ENCODE results near the gene SLFN12L.
"Not testable (repeated sequence)": the region's sequence is repeated elsewhere in the genome, so short reads cannot be mapped to it uniquely, and the experiment has no call there.

SLFN12L gene

DNA sequence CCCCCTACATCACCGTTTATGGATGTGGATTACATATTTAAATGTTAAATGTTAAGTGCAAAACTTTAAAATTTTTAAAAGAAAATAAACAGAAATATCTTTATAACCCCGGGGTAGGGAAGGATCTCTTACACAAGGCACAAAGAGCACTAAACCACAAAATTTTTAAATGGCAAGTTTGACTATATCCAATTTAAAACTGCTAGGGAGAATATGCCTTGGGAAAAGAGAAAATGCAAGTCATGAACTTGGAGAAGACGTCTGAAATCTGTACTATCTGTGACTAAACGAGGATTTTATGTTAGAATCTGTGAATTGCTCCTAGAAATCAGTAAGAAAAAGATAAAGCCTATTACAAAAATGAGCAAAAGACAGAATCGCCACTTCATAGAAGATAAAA lies 60.2 kb downstream of the SLFN12L start:
- TF ChIP-seq FOXM1 (IDR thresholded peaks at IDR 0.05; ENCODE audit: borderline replicate concordance) (no peak), SUZ12 (IDR thresholded peaks at IDR 0.05) (no peak), BHLHE40 (IDR thresholded peaks at IDR 0.05; ENCODE audit: borderline replicate concordance) (no peak), HDGF (IDR thresholded peaks at IDR 0.05; ENCODE audit: borderline replicate concordance) (no peak), FOXA1 (IDR thresholded peaks at IDR 0.05) (no peak), SP1 (IDR thresholded peaks at IDR 0.05) (no peak), CTBP1 (IDR thresholded peaks at IDR 0.05; ENCODE audit: borderline replicate concordance) (no peak), ARNT (IDR thresholded peaks at IDR 0.05) (no peak)
- DNase-seq (ENCODE audit: extremely low spot score), result no peak
- POLR2A ChIA-PET, result no interaction called here
- CTCF ChIA-PET, result no interaction called here

DNA sequence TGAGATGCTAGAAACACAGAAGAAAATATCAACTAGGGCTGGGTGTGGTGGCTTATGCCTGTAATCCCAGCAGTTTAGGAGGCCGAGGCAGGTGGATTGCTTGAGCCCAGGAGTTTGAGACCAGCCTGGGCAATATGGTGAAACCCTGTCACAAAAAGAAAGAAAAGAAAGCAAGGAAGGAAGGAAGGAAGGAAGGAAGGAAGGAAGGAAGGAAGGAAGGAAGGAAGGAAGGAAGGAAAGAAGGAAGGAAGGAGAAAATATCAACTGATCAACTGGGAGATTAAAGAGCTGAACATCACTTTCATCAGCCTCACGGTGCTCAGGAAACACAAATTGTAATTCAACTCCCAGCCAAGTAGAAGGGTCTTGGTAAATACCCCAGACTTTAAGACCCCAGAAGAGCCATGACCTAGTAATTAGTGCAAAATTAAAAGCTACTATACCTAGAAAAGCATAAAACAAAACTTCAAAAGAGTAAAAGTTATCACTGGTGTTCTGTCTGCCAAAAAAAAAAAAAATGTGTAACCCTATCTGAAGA lies 61.1 kb downstream of the SLFN12L start:
- POLR2A ChIA-PET, result no interaction called here
- CTCF ChIA-PET, result no interaction called here
- no peak for DNase-seq (ENCODE audit: extremely low spot score)
- TF ChIP-seq ELF4 (IDR thresholded peaks at IDR 0.05), result no peak
- no peak for TF ChIP-seq NFRKB (IDR thresholded peaks at IDR 0.05)
- TF ChIP-seq FOXM1 (IDR thresholded peaks at IDR 0.05; ENCODE audit: borderline replicate concordance), result no peak
- no peak for TF ChIP-seq SUZ12 (IDR thresholded peaks at IDR 0.05)
- TF ChIP-seq HDGF (IDR thresholded peaks at IDR 0.05; ENCODE audit: borderline replicate concordance), result no peak
- TF ChIP-seq, protein P1, sequence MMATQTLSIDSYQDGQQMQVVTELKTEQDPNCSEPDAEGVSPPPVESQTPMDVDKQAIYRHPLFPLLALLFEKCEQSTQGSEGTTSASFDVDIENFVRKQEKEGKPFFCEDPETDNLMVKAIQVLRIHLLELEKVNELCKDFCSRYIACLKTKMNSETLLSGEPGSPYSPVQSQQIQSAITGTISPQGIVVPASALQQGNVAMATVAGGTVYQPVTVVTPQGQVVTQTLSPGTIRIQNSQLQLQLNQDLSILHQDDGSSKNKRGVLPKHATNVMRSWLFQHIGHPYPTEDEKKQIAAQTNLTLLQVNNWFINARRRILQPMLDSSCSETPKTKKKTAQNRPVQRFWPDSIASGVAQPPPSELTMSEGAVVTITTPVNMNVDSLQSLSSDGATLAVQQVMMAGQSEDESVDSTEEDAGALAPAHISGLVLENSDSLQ (IDR thresholded peaks at IDR 0.05), result no peak
- no peak for TF ChIP-seq L3MBTL2 (conservative IDR thresholded peaks at IDR 0.05)
- TF ChIP-seq BHLHE40 (IDR thresholded peaks at IDR 0.05; ENCODE audit: borderline replicate concordance), result no peak
- no peak for TF ChIP-seq FOXK2 (IDR thresholded peaks at IDR 0.05)
- TF ChIP-seq ZNF384 (IDR thresholded peaks at IDR 0.05), result no peak
- no peak for TF ChIP-seq ARNT (IDR thresholded peaks at IDR 0.05)
- no peak for TF ChIP-seq SP1 (IDR thresholded peaks at IDR 0.05)
- no peak for TF ChIP-seq CTBP1 (IDR thresholded peaks at IDR 0.05; ENCODE audit: borderline replicate concordance)
- no peak for TF ChIP-seq LEF1 (IDR thresholded peaks at IDR 0.05; ENCODE audit: borderline replicate concordance)
- no peak for TF ChIP-seq TARDBP (IDR thresholded peaks at IDR 0.05)
- no peak for TF ChIP-seq FOXA1 (IDR thresholded peaks at IDR 0.05)

DNA sequence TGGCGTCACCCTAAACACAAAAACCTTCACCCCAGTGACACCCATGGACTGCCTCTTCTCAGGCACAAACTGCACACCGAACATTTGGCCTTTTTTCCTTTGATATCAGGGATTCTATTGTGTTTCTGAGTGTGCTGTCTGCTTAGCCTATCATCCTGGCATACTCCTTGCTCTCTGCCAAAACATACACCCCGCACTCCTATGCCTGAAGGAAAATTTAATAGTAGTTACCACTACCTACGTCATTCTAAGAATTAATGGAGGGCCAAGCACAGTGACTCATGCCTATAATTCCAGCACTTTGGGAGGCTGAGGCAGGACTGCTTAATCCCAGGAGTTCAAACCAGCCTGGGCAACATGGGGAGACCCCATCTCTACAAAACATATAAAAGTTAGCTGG lies 69.0 kb downstream of the SLFN12L start:
- ChIA-PET CTCF (no interaction called here), POLR2A (no interaction called here)
- TF ChIP-seq NFRKB (IDR thresholded peaks at IDR 0.05) (no peak), FOXA1 (IDR thresholded peaks at IDR 0.05) (no peak), LEF1 (IDR thresholded peaks at IDR 0.05; ENCODE audit: borderline replicate concordance) (no peak), ZNF384 (IDR thresholded peaks at IDR 0.05) (no peak), FOXK2 (IDR thresholded peaks at IDR 0.05) (no peak), BHLHE40 (IDR thresholded peaks at IDR 0.05; ENCODE audit: borderline replicate concordance) (no peak), FOXM1 (IDR thresholded peaks at IDR 0.05; ENCODE audit: borderline replicate concordance) (no peak), SP1 (IDR thresholded peaks at IDR 0.05) (no peak), ELF4 (IDR thresholded peaks at IDR 0.05) (no peak), SUZ12 (IDR thresholded peaks at IDR 0.05) (no peak), ARNT (IDR thresholded peaks at IDR 0.05) (no peak), HDGF (IDR thresholded peaks at IDR 0.05; ENCODE audit: borderline replicate concordance) (no peak)
- TF ChIP-seq, protein P1 (IDR thresholded peaks at IDR 0.05), result no peak
- no peak for DNase-seq (ENCODE audit: extremely low spot score)

DNA sequence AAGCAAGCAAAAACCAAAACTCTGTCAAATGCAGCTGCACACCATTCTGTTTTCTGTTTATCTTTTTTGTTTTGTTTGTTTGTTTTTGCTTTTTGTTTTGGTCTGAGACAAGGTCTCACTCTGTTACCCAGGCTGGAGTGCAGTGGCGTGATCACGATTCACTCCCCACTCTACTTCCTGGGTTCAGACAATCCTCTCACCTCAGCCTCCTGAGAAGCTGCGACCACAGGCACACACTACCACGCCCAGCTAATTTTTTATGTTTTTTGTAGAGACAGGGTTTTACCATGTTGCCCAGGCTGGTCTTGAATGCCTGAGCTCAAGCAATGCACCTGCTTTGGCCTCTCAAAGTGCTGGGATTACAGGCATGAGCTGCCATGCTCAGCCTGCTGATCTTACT lies 69.7 kb downstream of the SLFN12L start:
- CTCF ChIA-PET, result no interaction called here
- POLR2A ChIA-PET, result no interaction called here
- no peak for DNase-seq (ENCODE audit: extremely low spot score)

DNA sequence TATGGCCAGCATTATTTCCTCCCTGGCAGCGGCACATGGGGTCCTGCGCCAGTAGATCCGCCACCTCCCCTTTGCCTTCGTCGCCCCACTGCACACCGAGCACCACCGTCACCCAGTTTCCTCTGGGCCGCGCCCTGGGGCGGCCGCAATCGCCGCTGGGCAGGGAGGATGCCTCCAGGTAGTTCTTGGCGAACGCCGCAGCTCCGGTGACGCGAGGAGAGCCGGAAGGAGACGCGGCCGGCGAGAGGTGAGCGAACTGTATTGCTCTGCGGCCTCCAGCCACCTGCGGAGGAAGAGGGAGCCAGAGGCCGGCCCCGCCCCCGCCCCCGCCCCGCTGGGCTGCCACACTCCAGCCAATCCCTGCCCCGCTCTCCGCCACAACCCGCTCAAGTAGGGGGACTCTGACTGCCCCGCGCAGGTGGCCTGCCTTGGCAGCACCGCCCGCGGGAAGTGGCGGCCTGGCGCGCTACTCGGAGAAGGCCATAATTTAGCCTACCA lies 77.1 kb downstream of the SLFN12L start:
- POLR2A ChIA-PET, result no interaction called here
- DNase-seq (ENCODE audit: extremely low spot score), result peak; percentile 6
- TF ChIP-seq ELF4 (IDR thresholded peaks at IDR 0.05), result no peak
- TF ChIP-seq L3MBTL2 (conservative IDR thresholded peaks at IDR 0.05), result no peak
- CTCF ChIA-PET, result no interaction called here

More for the DNA sequence above, 69.7 kb downstream of the SLFN12L start:
- no peak for TF ChIP-seq FOXK2 (IDR thresholded peaks at IDR 0.05)
- TF ChIP-seq FOXM1 (IDR thresholded peaks at IDR 0.05; ENCODE audit: borderline replicate concordance), result no peak
- TF ChIP-seq TARDBP (IDR thresholded peaks at IDR 0.05), result no peak
- TF ChIP-seq ARNT (IDR thresholded peaks at IDR 0.05), result no peak
- no peak for TF ChIP-seq ELF4 (IDR thresholded peaks at IDR 0.05)
- no peak for TF ChIP-seq LEF1 (IDR thresholded peaks at IDR 0.05; ENCODE audit: borderline replicate concordance)
- no peak for TF ChIP-seq FOXA1 (IDR thresholded peaks at IDR 0.05)
- no peak for TF ChIP-seq SP1 (IDR thresholded peaks at IDR 0.05)
- no peak for TF ChIP-seq SUZ12 (IDR thresholded peaks at IDR 0.05)
- TF ChIP-seq HDGF (IDR thresholded peaks at IDR 0.05; ENCODE audit: borderline replicate concordance), result no peak
- TF ChIP-seq, protein P1 (IDR thresholded peaks at IDR 0.05), result no peak
- no peak for TF ChIP-seq NFRKB (IDR thresholded peaks at IDR 0.05)

DNA sequence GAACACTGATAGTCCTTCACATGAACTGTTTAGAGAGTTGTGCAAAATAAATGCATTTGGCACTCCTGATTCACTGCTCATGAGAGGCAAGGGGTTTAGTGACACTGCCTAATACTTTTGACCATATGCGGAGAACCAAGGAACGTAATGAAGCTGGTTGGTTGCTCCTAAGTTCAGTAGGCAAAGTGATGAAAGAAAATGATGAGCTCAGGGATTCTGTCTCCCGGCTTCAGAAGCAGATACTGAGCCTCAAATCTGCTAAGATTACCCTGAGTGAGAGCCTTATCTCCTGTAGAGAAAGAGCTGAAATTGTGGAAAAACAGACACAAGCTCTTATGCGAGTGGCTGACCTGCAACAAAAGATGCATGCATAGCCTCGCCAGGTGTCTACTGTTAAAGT lies 83.4 kb downstream of the SLFN12L start:
- DNase-seq (ENCODE audit: extremely low spot score); CTCF ChIA-PET; POLR2A ChIA-PET: not testable (repeated sequence)

DNA sequence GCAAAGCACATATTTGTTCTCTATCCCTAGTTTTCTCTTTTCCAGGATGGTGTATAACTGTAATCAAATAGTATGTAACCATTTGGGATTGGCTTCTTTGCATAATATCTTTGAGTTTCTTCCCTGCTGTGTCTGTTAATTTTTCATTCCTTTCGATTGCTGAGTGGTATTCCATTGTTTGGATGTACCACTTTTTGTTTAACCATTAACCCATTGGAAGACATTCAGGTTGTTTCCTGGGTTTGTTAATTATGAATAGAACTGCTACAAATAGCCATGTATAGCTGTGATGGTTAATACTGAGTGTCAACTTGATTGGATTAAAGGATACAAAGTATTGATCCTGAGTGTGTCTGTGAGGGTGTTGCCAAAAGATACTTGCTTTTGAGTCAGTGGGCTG lies 84.3 kb downstream of the SLFN12L start:
- CTCF ChIA-PET, result no interaction called here
- POLR2A ChIA-PET, result no interaction called here
- no peak for DNase-seq (ENCODE audit: extremely low spot score)
- TF ChIP-seq FOXM1 (IDR thresholded peaks at IDR 0.05; ENCODE audit: borderline replicate concordance) (no peak), TARDBP (IDR thresholded peaks at IDR 0.05) (no peak), L3MBTL2 (conservative IDR thresholded peaks at IDR 0.05) (no peak), FOXA1 (IDR thresholded peaks at IDR 0.05) (no peak), BHLHE40 (IDR thresholded peaks at IDR 0.05; ENCODE audit: borderline replicate concordance) (no peak), ARNT (IDR thresholded peaks at IDR 0.05) (no peak), ELF4 (IDR thresholded peaks at IDR 0.05) (no peak), LEF1 (IDR thresholded peaks at IDR 0.05; ENCODE audit: borderline replicate concordance) (no peak), SUZ12 (IDR thresholded peaks at IDR 0.05) (no peak)
